Stromal cell of bone marrow (primary cell): ENCODE measurements around the gene SPESP1.

Source experiments
- DNase-seq: peaks from one replicate; pipeline ENCODE4 v3.0.0-alpha.2; 2012; ENCODE audit warnings: low read depth

The SPESP1 gene

GRCh38 chr15:68992696-68993095 is 62.4 kb downstream of the SPESP1 start:
- no peak for DNase-seq

GRCh38 chr15:68993276-68993675 is 63.0 kb downstream of the SPESP1 start:
- no peak for DNase-seq

GRCh38 chr15:68994149-68994548 is 63.8 kb downstream of the SPESP1 start:
- DNase-seq, result peak; percentile 42

GRCh38 chr15:68994981-68995761 is 64.8 kb downstream of the SPESP1 start:
- no peak for DNase-seq
